B cell (primary cell): ENCODE results near the gene DNAJC15. TPM values are rescaled to one million over a fixed set of nuclear protein-coding genes. Genes with fewer than 3 reads are reported as not detected.

Experiments
- ATAC-seq: fragments of 200-7000 bp; cut with Tn5 transposase; one replicate; pipeline ENCODE4 v1.10.0; 2021; ENCODE audit warnings: low read depth, mild to moderate bottlenecking, moderate number of reproducible peaks, moderate library complexity
- CTCF ChIA-PET: fragments of 350-600 bp; sonication (Branson Sonifier 250); formaldehyde crosslinking; loops from one replicate; lab custom pipeline; 2021; ENCODE audit warnings: antibody characterized with exemption, inconsistent platforms; lab: Charles Lee
- POLR2A ChIA-PET: fragments of 350-600 bp; sonication (Branson Sonifier 250); formaldehyde crosslinking; loops from one replicate; lab custom pipeline; 2021; ENCODE audit warnings: antibody characterized with exemption; lab: Charles Lee
- DNase-seq: peaks from one replicate; pipeline ENCODE4 v3.0.0; 2013
- H2AFZ ChIP-seq: 2 replicates; pipeline ENCODE4 v1.6.1; 2012; ENCODE audit warnings: mild to moderate bottlenecking, low read depth, low read length; ENCODE audit not compliant: insufficient read depth, poor library complexity, severe bottlenecking
- H3K27ac ChIP-seq, 2 donors: 1 replicate in 1 of 2; 2 replicates in 1 of 2; pipeline ENCODE4 v1.5.1; 2012 to 2013; ENCODE audit warnings: low read length in 2 of 2, mild to moderate bottlenecking in 2 of 2, moderate library complexity in 1 of 2
- H3K27me3 ChIP-seq, 4 experiments: fragments of 200-600 bp in 1 of 4; sonication (generic) in 1 of 4; replicated peaks in 1 of 4; 1 replicate in 2 of 4; 2 replicates in 2 of 4; pipeline versions ENCODE4 v1.6.1 to v1.7.0; 2013 to 2016; ENCODE audit warnings: low read length in 3 of 4, mild to moderate bottlenecking in 2 of 4, mixed read lengths in 1 of 4, moderate library complexity in 1 of 4; ENCODE audit not compliant: insufficient read depth in 4 of 4, control insufficient read depth in 3 of 4; ENCODE audit errors: control extremely low read depth in 1 of 4
- H3K36me3 ChIP-seq, 2 experiments: replicated peaks in 1 of 2; 1 replicate in 1 of 2; 2 replicates in 1 of 2; pipeline versions ENCODE4 v1.6.1 to v1.7.1; 2013; ENCODE audit warnings: low read length in 1 of 2; ENCODE audit not compliant: insufficient read depth in 2 of 2, control insufficient read depth in 1 of 2; ENCODE audit errors: control extremely low read depth in 1 of 2, extremely low read depth in 1 of 2
- H3K4me1 ChIP-seq, 2 donors: fragments of 200-600 bp in 1 of 2; sonication (generic) in 1 of 2; 1 replicate in 1 of 2; 2 replicates in 1 of 2; pipeline versions ENCODE4 v1.5.1 to v1.6.1; 2013 to 2017; ENCODE audit warnings: low read length in 2 of 2; ENCODE audit not compliant: control insufficient read depth in 2 of 2, insufficient read depth in 2 of 2
- H3K4me2 ChIP-seq: replicated peaks from 2 replicates; pipeline ENCODE3; 2012; ENCODE audit warnings: mild to moderate bottlenecking, low read depth, low read length; ENCODE audit not compliant: poor library complexity, severe bottlenecking
- H3K4me3 ChIP-seq, 5 experiments: fragments of 200-600 bp in 1 of 5; sonication (generic) in 1 of 5; 1 replicate in 3 of 5; 2 replicates in 2 of 5; pipeline versions ENCODE4 v1.5.1 to v1.7.0; 2011 to 2016; ENCODE audit warnings: low read length in 4 of 5, mild to moderate bottlenecking in 4 of 5, low read depth in 2 of 5, control low read depth in 1 of 5, moderate library complexity in 1 of 5; ENCODE audit not compliant: insufficient read depth in 1 of 5; ENCODE audit errors: control extremely low read depth in 1 of 5, extremely low read depth in 1 of 5
- H3K79me2 ChIP-seq: fragments of 200-600 bp; sonication (generic); one replicate; pipeline ENCODE4 v1.6.0; 2016; ENCODE audit warnings: low read length; ENCODE audit not compliant: control insufficient read depth, insufficient read depth
- H3K9ac ChIP-seq: fragments of 200-600 bp; sonication (generic); 2 replicates; pipeline ENCODE4 v1.6.1; 2017; ENCODE audit warnings: mild to moderate bottlenecking, low read length, moderate library complexity
- H3K9me3 ChIP-seq, 3 donors: one replicate each; pipeline versions ENCODE4 v1.6.1 to v1.7.1; 2013; ENCODE audit warnings: low read length in 2 of 3; ENCODE audit not compliant: control insufficient read depth in 2 of 3, insufficient read depth in 1 of 3; ENCODE audit errors: control extremely low read depth in 1 of 3
- H4K20me1 ChIP-seq: 2 replicates; pipeline ENCODE4 v1.6.0; 2012; ENCODE audit warnings: mild to moderate bottlenecking, low read length; ENCODE audit not compliant: insufficient read depth, control insufficient read depth, poor library complexity, severe bottlenecking
- H3K27ac Mint-ChIP-seq: one replicate; pipeline ENCODE4 v1.8.0; 2021; ENCODE audit warnings: mixed read lengths
- H3K27me3 Mint-ChIP-seq: one replicate; pipeline ENCODE4 v1.8.0; 2021; ENCODE audit warnings: mixed read lengths
- H3K4me1 Mint-ChIP-seq: one replicate; pipeline ENCODE4 v1.8.0; 2021; ENCODE audit warnings: mixed read lengths
- H3K4me3 Mint-ChIP-seq: one replicate; pipeline ENCODE4 v1.8.0; 2021; ENCODE audit warnings: mixed read lengths
- H3K9me3 Mint-ChIP-seq: one replicate; pipeline ENCODE4 v1.8.0; 2022; ENCODE audit warnings: mixed read lengths; ENCODE audit not compliant: insufficient read depth
- EZH2 ChIP-seq: IDR thresholded peaks from 2 replicates; pipeline ENCODE4 v1.6.1; 2012; ENCODE audit warnings: borderline replicate concordance, low read depth, mild to moderate bottlenecking, moderate library complexity, low read length; ENCODE audit not compliant: insufficient read depth, poor library complexity, severe bottlenecking
- WGBS: methylation state at CpG from one replicate; pipeline ENCODE4 v1.1.5; 2013; ENCODE audit warnings: missing lambda C conversion rate; ENCODE audit not compliant: insufficient coverage; 5-methylcytosine and 5-hydroxymethylcytosine counted together
- intact Hi-C: fragments of 100-400 bp; cut with micrococcal nuclease; formaldehyde crosslinking; loops from one replicate; pipeline ENCODE4 v1.10.0; 2022
- polyA plus RNA-seq: library from polyadenylated mRNA; depleted of rRNA; stranded (reverse); fragments of >200 nt; gene quantifications from 2 replicates; pipeline ENCODE4 v1.2.3, GENCODE V29; 2012
- total RNA-seq, 2 donors: library from RNA; stranded (reverse); fragments of 120-200 nt in 1 of 2; gene quantifications; 1 replicate in 1 of 2; 2 replicates in 1 of 2; pipeline versions ENCODE4 v1.2.3 to v1.2.4, GENCODE V29; 2013 to 2022
- TF ChIP-seq, protein P1 (sequence below): fragments of 200-600 bp; IDR thresholded peaks from one replicate; pipeline ENCODE4 v1.8.0; 2022; ENCODE audit warnings: antibody characterized with exemption, mild to moderate bottlenecking

Gene DNAJC15
- total and polyA plus RNA-seq, 2 donors (not counting 1 experiment from before 2014, with no cell fraction given): 11.5 to 15.2 TPM

DNA sequence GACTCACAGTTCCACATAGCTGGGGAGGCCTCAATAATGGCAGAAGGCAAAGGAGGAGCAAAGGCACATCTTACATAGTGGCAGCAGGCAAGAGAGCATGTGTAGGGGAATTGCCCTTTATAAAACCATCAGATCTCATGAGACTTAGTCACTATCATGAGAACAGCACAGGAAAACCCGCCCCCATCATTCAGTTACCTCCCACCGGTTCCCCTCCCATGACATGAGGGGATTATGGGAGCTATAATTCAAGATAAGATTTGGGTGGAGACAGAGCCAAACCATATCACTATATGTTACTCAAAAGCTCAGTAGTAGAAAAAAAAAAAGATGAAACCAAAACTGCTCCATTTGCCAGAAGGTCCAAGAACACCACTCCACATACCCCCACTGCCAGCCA, 58.5 kb downstream of the DNAJC15 start:
- Histone ChIP-seq H3K9me3 (no peaks in the 10 kb centered on the region), H2AFZ (no peak overlapping the region)
- no peak overlapping the region for H3K27ac Mint-ChIP-seq

DNA sequence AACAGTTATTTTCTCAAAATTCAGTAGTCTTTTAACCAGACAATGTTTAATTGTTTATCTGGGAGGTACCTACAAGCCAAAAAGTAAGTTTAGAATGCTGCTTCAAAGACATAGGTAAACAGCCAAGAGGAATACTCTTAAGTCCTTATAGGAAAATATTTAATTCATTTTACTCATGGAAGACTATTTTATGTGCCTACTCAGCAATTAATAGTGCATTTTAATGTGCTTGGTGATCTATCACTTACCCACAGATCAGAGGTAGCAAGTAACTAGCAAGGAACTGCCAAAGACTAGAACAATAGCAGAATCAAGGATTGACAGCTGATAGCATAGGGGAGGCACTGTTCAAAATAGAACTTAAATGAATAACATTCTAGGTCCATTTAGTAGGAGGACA, 60.4 kb downstream of the DNAJC15 start:
- POLR2A ChIA-PET: no interaction called here

More for the DNA sequence above, 58.5 kb downstream of the DNAJC15 start:
- Histone ChIP-seq H3K4me1 (peaks cover 5 to 6% of the 10 kb centered on the region in 2 donors), H4K20me1 (no peaks in the 10 kb centered on the region), H3K9ac (no peak overlapping the region), H3K36me3 (peaks cover 6 to 15% of the 10 kb centered on the region in 2 experiments), H3K27me3 (no peaks in the 10 kb centered on the region), H3K79me2 (peaks cover 12% of the 10 kb centered on the region), H3K27ac (no peak overlapping the region), H3K4me2 (no peak overlapping the region), H3K4me3 (no peak overlapping the region)
- no peaks in the 10 kb centered on the region for H3K27me3 Mint-ChIP-seq
- POLR2A ChIA-PET: no interaction called here
- H3K9me3 Mint-ChIP-seq: no peaks in the 10 kb centered on the region
- TF ChIP-seq EZH2: no peak
- TF ChIP-seq, protein P1, sequence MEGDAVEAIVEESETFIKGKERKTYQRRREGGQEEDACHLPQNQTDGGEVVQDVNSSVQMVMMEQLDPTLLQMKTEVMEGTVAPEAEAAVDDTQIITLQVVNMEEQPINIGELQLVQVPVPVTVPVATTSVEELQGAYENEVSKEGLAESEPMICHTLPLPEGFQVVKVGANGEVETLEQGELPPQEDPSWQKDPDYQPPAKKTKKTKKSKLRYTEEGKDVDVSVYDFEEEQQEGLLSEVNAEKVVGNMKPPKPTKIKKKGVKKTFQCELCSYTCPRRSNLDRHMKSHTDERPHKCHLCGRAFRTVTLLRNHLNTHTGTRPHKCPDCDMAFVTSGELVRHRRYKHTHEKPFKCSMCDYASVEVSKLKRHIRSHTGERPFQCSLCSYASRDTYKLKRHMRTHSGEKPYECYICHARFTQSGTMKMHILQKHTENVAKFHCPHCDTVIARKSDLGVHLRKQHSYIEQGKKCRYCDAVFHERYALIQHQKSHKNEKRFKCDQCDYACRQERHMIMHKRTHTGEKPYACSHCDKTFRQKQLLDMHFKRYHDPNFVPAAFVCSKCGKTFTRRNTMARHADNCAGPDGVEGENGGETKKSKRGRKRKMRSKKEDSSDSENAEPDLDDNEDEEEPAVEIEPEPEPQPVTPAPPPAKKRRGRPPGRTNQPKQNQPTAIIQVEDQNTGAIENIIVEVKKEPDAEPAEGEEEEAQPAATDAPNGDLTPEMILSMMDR: no peak
- H3K4me1 Mint-ChIP-seq: peaks cover 18% of the 10 kb centered on the region
- DNase-seq: no peak
- CTCF ChIA-PET: interaction anchor here (0.6 to 2.7 kb wide), 3 partner anchors 9 to 110 kb away, joined by 3 to 8 read pairs (median 4); no protein-coding TSS in a partner anchor
- intact Hi-C loops: loop anchor here (10.0 kb wide), 1 partner anchor 57 kb away; the partner anchor contains the start of gene DNAJC15
- ATAC-seq: no peak
- WGBS: no CpG with 5 or more reads among the region's 2 CpGs
- H3K4me3 Mint-ChIP-seq: no peak overlapping the region

More for the DNA sequence above, 60.4 kb downstream of the DNAJC15 start:
- CTCF ChIA-PET: interaction anchor here (0.7 to 4.9 kb wide), 12 partner anchors 9 to 720 kb away, joined by 3 to 41 read pairs (median 4); partner anchors contain the start of gene DNAJC15
- DNase-seq (no peak), ATAC-seq (no peak)
- peaks cover 0 to 6% of the 10 kb centered on the region in 2 donors for H3K4me1 ChIP-seq
- peaks cover 18% of the 10 kb centered on the region for H3K4me1 Mint-ChIP-seq
- H3K4me3 Mint-ChIP-seq: no peak overlapping the region
- no peak overlapping the region for H2AFZ ChIP-seq
- no peak overlapping the region for H3K4me2 ChIP-seq
- intact Hi-C loops: loop anchor here (2.0 to 10.0 kb wide), 3 partner anchors 59 to 791 kb away; partner anchors contain the start of gene DNAJC15
- H3K79me2 ChIP-seq: no peaks in the 10 kb centered on the region
- H3K36me3 ChIP-seq: peaks cover 5 to 15% of the 10 kb centered on the region in 2 experiments
- H3K4me3 ChIP-seq: no peak overlapping the region
- H3K27me3 ChIP-seq: no peaks in the 10 kb centered on the region
- H3K27ac Mint-ChIP-seq: no peak overlapping the region
- H3K9me3 Mint-ChIP-seq: no peaks in the 10 kb centered on the region
- no peaks in the 10 kb centered on the region for H4K20me1 ChIP-seq
- H3K9me3 ChIP-seq: no peaks in the 10 kb centered on the region
- H3K27me3 Mint-ChIP-seq: no peaks in the 10 kb centered on the region
- H3K27ac ChIP-seq: no peak overlapping the region
- no peak for TF ChIP-seq EZH2
- TF ChIP-seq, protein P1: no peak
- no peak overlapping the region for H3K9ac ChIP-seq
